Adrenal gland (tissue), 12 donors: Measurements from ENCODE around the gene GLE1. TPM values are rescaled to one million over a fixed set of nuclear protein-coding genes. Genes with fewer than 3 reads are reported as not detected.

Experiments used
- DNase-seq, 7 donors: peaks; one replicate each; pipeline ENCODE4 v3.0.0-alpha.2; 2019 to 2020
- H3K27ac ChIP-seq, 5 donors: fragments of 200-600 bp; sonication (generic) in 4 of 5; 1 replicate in 3 of 5; 2 replicates in 2 of 5; pipeline versions ENCODE4 v1.5.1 to v1.8.0; 2016 to 2020; ENCODE audit warnings: mild to moderate bottlenecking in 1 of 5
- H3K27me3 ChIP-seq: fragments of 200-600 bp; 2 replicates; pipeline ENCODE4 v1.8.0; 2021
- H3K36me3 ChIP-seq, 2 donors: fragments of 200-600 bp; replicated peaks in 1 of 2; 1 replicate in 1 of 2; 2 replicates in 1 of 2; pipeline versions ENCODE4 v1.5.1 to v1.8.0; 2018 to 2022
- H3K4me1 ChIP-seq, 2 donors: fragments of 200-600 bp; replicated peaks in 1 of 2; 1 replicate in 1 of 2; 2 replicates in 1 of 2; pipeline versions ENCODE4 v1.5.1 to v1.8.0; 2018 to 2021
- H3K4me3 ChIP-seq, 4 donors: fragments of 200-600 bp; sonication (generic) in 3 of 4; one replicate each; pipeline ENCODE4 v1.5.1; 2016 to 2018
- H3K9me3 ChIP-seq, 3 donors: fragments of 200-600 bp; sonication (generic) in 1 of 3; replicated peaks in 1 of 3; 1 replicate in 2 of 3; 2 replicates in 1 of 3; pipeline versions ENCODE4 v1.5.1 to v1.8.0; 2016 to 2021
- CTCF ChIP-seq, 6 experiments: fragments of 450-650 bp in 4 of 6; fragments of 200-600 bp in 2 of 6; sonication (generic) in 1 of 6; IDR thresholded peaks; 1 replicate in 5 of 6; 2 replicates in 1 of 6; pipeline versions ENCODE4 v1.5.1 to v1.8.0; 2016 to 2021; ENCODE audit warnings: antibody characterized with exemption in 6 of 6, mild to moderate bottlenecking in 2 of 6, moderate library complexity in 1 of 6
- POLR2A ChIP-seq, 2 donors: fragments of 450-650 bp; IDR thresholded peaks; one replicate each; pipeline ENCODE4 v1.6.1; 2017; ENCODE audit warnings: antibody characterized with exemption in 2 of 2, mild to moderate bottlenecking in 2 of 2, moderate library complexity in 1 of 2
- WGBS, 4 donors: extraction: QIAGEN DNeasy Blood & Tissue Kit in 2 of 4; methylation state at CpG; one replicate each; pipeline versions ENCODE4 v1.1.5 to v1.1.7; 2013 to 2017; 5-methylcytosine and 5-hydroxymethylcytosine counted together
- intact Hi-C, 2 donors: fragments of 100-400 bp; cut with DNase I; formaldehyde crosslinking; loops; one replicate each; pipeline versions ENCODE4 v1.14.1 to v1.15.0; 2022 to 2023
- polyA plus RNA-seq, 3 donors: library from polyadenylated mRNA; stranded (reverse); fragments of 200-250 nt in 2 of 3; fragments of 350-450 nt in 1 of 3; fragmentation: Illumina TruSeq in 1 of 3; extraction: RNeasy Lipid Tissue Mini Kit (QIAGEN cat#74804) in 1 of 3; gene quantifications; one replicate each; pipeline ENCODE4 v1.2.3, GENCODE V29; 2013 to 2014
- total RNA-seq, 9 donors: library from RNA; depleted of rRNA in 4 of 9; stranded (reverse); fragments of >200 nt in 4 of 9; fragments of 120-200 nt in 1 of 9; fragmentation: NEBNext Ultra II Directional in 1 of 9; extraction: Animal tissue kit (Norgen Biotek cat#: 25700) in 1 of 9; gene quantifications; one replicate each; pipeline versions ENCODE4 v1.1.0 to v1.2.4, GENCODE V29; 2013 to 2023
- donor health status: healthy with polysubstance abuse.
- donor health status: Bipolar disorder and iron deficiency.
- donor health status: DM: yes; HTN: yes; CAD: no.
- donor health status: DM: no; HTN: no; CAD: no.
- donor health status: DM: no; HTN: no; CAD: no.
- donor health status: DM: yes; HTN: yes; CAD: no.

The GLE1 gene
- total and polyA plus RNA-seq, 12 donors, result 13.1 to 81.9 (median 28.5) TPM

DNA sequence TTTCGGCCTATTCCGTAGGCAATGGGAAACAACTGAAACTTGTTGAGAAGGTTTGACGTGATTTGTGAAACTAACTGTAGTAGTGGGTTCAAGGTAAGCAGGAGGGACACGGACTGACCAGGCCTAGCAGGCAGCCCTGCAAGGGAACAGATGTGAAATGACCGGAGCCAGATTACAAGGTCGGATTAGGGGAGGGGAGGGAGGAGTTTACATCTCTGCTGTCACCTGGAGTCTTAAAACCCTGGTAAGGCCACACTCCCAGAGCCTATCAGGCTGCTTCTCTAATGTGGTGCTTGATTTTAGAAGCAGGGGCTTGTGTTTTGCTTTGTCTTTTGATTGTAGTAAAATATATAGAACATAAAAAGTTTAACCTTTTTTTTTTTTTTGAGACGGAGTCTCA lies 44.4 kb downstream of the GLE1 start:
- Histone ChIP-seq H3K27me3 (no peaks in the 10 kb centered on the region), H3K9me3 (no peaks in the 10 kb centered on the region), H3K36me3 (no peaks in the 10 kb centered on the region), H3K4me1 (peaks cover 3 to 15% of the 10 kb centered on the region in 2 donors), H3K4me3 (no peak overlapping the region), H3K27ac (no peak overlapping the region)
- 84 to 91% (median 88%) methylated on average over 7 of the region's 7 CpGs for WGBS, 4 donors
- TF ChIP-seq CTCF (IDR thresholded peaks at IDR 0.05) (no peak), POLR2A (IDR thresholded peaks at IDR 0.05) (no peak)
- no peak for DNase-seq
- intact Hi-C loops, result no loop called here

- no peak for DNase-seq
- peak overlapping the region in 2 of 5 donors; percentile 94 to 98 for H3K27ac ChIP-seq
- 75 to 84% (median 84%) methylated on average over 2 of the region's 2 CpGs for WGBS, 4 donors
- peaks cover 15 to 28% of the 10 kb centered on the region in 2 donors for H3K4me1 ChIP-seq
- intact Hi-C loops, result no loop called here
- no peak for TF ChIP-seq POLR2A (IDR thresholded peaks at IDR 0.05)
- H3K27me3 ChIP-seq, result no peaks in the 10 kb centered on the region
- H3K9me3 ChIP-seq, result no peaks in the 10 kb centered on the region
- no peak overlapping the region for H3K4me3 ChIP-seq
- no peaks in the 10 kb centered on the region for H3K36me3 ChIP-seq
Observed at GRCh38 chr9:128550226-128550625, 45.7 kb downstream of the GLE1 start.

DNA sequence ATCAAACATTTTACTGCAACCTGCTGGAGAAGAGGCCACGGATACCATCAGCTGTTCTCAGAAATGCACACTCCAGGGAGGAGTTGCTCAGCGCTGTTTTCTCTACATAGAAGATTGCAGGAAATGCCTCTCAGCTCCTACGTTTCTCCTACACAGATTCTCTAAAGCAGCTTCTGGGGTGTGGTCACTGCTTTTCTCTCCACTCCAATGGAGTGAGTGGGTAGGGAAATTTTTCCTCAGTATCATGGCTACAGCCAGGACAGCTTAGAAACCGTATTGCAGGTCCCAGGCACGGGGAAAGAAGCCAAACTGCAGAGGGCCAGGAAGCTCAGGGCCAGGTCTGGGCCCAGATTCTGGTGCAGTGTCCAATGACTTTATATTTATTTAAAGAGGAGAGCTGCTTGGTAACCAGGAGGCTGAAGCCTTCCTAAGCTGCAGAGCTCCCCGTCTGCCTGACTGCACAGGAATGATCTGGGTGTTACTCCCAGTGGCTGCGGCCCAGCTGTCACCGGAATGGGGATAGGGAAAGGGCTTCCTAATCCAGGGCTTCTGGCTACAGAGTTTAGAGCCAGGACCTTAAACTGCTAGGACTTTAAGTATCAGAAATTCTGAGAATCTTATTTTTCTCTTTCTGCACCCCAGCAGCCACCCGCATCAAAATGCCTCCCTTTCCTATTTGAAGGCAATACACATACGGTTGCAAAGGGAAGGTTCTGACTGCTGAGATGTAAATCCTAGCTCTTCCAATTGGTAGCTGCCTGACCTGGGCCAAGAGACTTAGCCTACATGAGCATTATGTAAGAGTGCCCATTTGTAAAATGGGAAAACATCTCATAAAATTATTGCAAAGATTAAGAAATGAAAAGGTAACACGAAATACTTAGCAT lies 46.5 kb downstream of the GLE1 start:
- no peaks in the 10 kb centered on the region for H3K36me3 ChIP-seq
- H3K9me3 ChIP-seq, result no peaks in the 10 kb centered on the region
- peak overlapping the region in 3 of 5 donors; percentile 91 to 98 (median 94) for H3K27ac ChIP-seq
- no peak for DNase-seq
- H3K4me1 ChIP-seq, result peaks cover 15 to 36% of the 10 kb centered on the region in 2 donors
- 60 to 69% (median 64%) methylated on average over 11 of the region's 11 CpGs for WGBS, 4 donors
- no peak for TF ChIP-seq CTCF (IDR thresholded peaks at IDR 0.05)
- no peak for TF ChIP-seq POLR2A (IDR thresholded peaks at IDR 0.05)
- H3K27me3 ChIP-seq, result no peaks in the 10 kb centered on the region
- intact Hi-C loops, result no loop called here
- H3K4me3 ChIP-seq, result peak overlapping the region in 2 of 4 donors; percentile 67 to 96

DNA sequence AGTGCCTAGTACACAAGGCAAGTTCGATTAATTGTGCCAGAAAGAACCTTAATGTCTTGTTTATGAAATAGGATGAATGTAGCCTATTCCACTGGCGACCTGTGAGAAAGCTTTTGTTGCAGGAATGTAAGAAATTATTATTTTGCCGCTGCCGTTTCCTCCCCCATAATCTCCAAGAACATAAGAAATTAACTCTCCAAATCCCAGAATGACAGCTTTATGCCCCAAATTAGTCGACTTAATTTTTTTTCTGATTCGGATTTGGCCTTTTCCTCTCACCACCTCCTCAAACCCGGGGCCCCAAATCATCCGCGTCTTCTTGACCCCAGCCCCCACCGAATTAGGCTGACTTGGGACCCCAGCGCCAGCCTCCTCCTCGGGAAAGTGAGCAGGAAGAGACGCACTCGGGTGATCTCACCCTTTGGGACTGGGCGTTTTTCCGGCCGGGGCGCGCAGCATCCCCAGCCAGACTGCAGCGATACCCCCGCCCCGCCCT lies 47.2 kb downstream of the GLE1 start:
- H3K9me3 ChIP-seq, result no peaks in the 10 kb centered on the region
- peak overlapping the region in 3 of 4 donors; percentile 10 to 96 (median 67) for H3K4me3 ChIP-seq
- TF ChIP-seq POLR2A (IDR thresholded peaks at IDR 0.05) (peak in 1 of 2 donors; percentile 20), CTCF (IDR thresholded peaks at IDR 0.05) (no peak)
- H3K4me1 ChIP-seq, result peaks cover 15 to 43% of the 10 kb centered on the region in 2 donors
- WGBS, 4 donors, result 3 to 4% (median 3%) methylated on average over 14 to 22 of the region's 22 CpGs
- peak in 2 of 7 donors; percentile 88 to 89 for DNase-seq
- H3K27me3 ChIP-seq, result no peaks in the 10 kb centered on the region
- intact Hi-C loops, result no loop called here
- no peaks in the 10 kb centered on the region for H3K36me3 ChIP-seq
- H3K27ac ChIP-seq, result peak overlapping the region; percentile 7 to 98 (median 91)
